H1 (cell line): ENCODE data around the gene PRR5. TPM values are rescaled to one million over a fixed set of nuclear protein-coding genes. Genes with fewer than 3 reads are reported as not detected.

ENCODE experiments used
- FOSL1 ChIP-seq: IDR thresholded peaks from 2 replicates; pipeline ENCODE4 v1.6.1; 2011; ENCODE audit warnings: mild to moderate bottlenecking, low read depth, low read length, moderate library complexity; ENCODE audit not compliant: insufficient read depth
- GABPA ChIP-seq: IDR thresholded peaks from 2 replicates; pipeline ENCODE4 v1.6.1; 2011; ENCODE audit warnings: mild to moderate bottlenecking, low read length, moderate library complexity, borderline replicate concordance; ENCODE audit not compliant: insufficient read depth
- KDM1A ChIP-seq: fragments of 200-600, 300-600 bp; sonication (generic); IDR thresholded peaks from 2 replicates; pipeline ENCODE4 v1.7.1; 2016; ENCODE audit warnings: mild to moderate bottlenecking, low read length, borderline replicate concordance
- PHF8 ChIP-seq: fragments of 200-600 bp; sonication (generic); conservative IDR thresholded peaks from 2 replicates; pipeline ENCODE4 v1.7.1; 2012; ENCODE audit warnings: low read depth, mild to moderate bottlenecking, inconsistent platforms, low read length, moderate library complexity
- SP4 ChIP-seq: IDR thresholded peaks from 2 replicates; pipeline ENCODE4 v1.6.1; 2012; ENCODE audit warnings: low read length, inconsistent platforms
- SRF ChIP-seq: IDR thresholded peaks from 2 replicates; pipeline ENCODE4 v1.6.1; 2011; ENCODE audit warnings: mild to moderate bottlenecking, low read depth, low read length, moderate library complexity
- SUZ12 ChIP-seq: fragments of 200-600 bp; sonication (generic); IDR thresholded peaks from 2 replicates; pipeline ENCODE4 v1.6.1; 2012; ENCODE audit warnings: mild to moderate bottlenecking, inconsistent platforms, low read length, moderate library complexity, mixed read lengths
- TAF7 ChIP-seq: optimal IDR thresholded peaks from 2 replicates; pipeline ENCODE3; 2011; ENCODE audit warnings: low read depth, mild to moderate bottlenecking, inconsistent platforms, low read length, moderate library complexity, borderline replicate concordance
- polyA plus RNA-seq, 7 experiments: library from polyadenylated mRNA; depleted of rRNA in 3 of 7; stranded (reverse) in 5 of 7; unstranded in 2 of 7; fragments of >200 nt in 5 of 7; fragments of 200-250 nt in 2 of 7; gene quantifications; 1 replicate in 5 of 7; 2 replicates in 1 of 7; 4 replicates in 1 of 7; pipeline versions ENCODE4 v1.2.1 to v1.2.3, GENCODE V29; 2011 to 2013; ENCODE audit warnings: missing spikeins in 2 of 7, mixed read lengths in 2 of 7
- total RNA-seq: library from RNA; stranded (reverse); fragmentation: NEBNext Ultra II Directional; extraction: Animal tissue kit (Norgen Biotek cat#: 25700); gene quantifications from 2 replicates; pipeline ENCODE4 v1.2.1, GENCODE V29; 2021

Gene PRR5
- total and polyA plus RNA-seq, 2 of the 8 experiments (the other 6 are each of a cell fraction or from before 2014, with no cell fraction given): 16.5 to 25.7 TPM

- TF ChIP-seq SRF (no peak), TAF7 (no peak), PHF8 (no peak), SP4 (no peak), FOSL1 (no peak), KDM1A (no peak), SUZ12 (no peak), GABPA (no peak)
Observed at GRCh38 chr22:44689915-44690524, 12.0 kb upstream of the PRR5 start (continued).
